Astrocyte (in vitro differentiated cells and primary cell): ENCODE measurements around the gene AIFM2. TPM values are rescaled to one million over a fixed set of nuclear protein-coding genes. Genes with fewer than 3 reads are reported as not detected.

Experiments
- DNase-seq: peaks from one replicate; pipeline ENCODE4 v3.0.0-alpha.2; 2010; ENCODE audit warnings: low read depth
- FAIRE-seq: peaks from 2 replicates; lab custom pipeline; 2011; peaks lifted over from hg19 to GRCh38; lab: Jason Lieb, UNC
- H2AFZ ChIP-seq: 2 replicates; pipeline ENCODE4 v1.6.0; 2012; ENCODE audit warnings: low read depth, low read length, inconsistent platforms
- H3K27ac ChIP-seq: 2 replicates; pipeline ENCODE4 v1.5.1; 2011; ENCODE audit warnings: low read depth, low read length, inconsistent platforms
- H3K27me3 ChIP-seq: 2 replicates; pipeline ENCODE4 v1.6.0; 2011; ENCODE audit warnings: low read length, inconsistent platforms; ENCODE audit not compliant: insufficient read depth
- H3K36me3 ChIP-seq: 2 replicates; pipeline ENCODE4 v1.5.1; 2011; ENCODE audit warnings: low read length, inconsistent platforms; ENCODE audit not compliant: insufficient read depth
- H3K4me1 ChIP-seq: 2 replicates; pipeline ENCODE4 v1.5.1; 2011; ENCODE audit warnings: low read length, inconsistent platforms; ENCODE audit not compliant: insufficient read depth
- H3K4me2 ChIP-seq: 2 replicates; pipeline ENCODE4 v1.6.0; 2012; ENCODE audit warnings: low read length, inconsistent platforms
- H3K4me3 ChIP-seq: 2 replicates; pipeline ENCODE4 v1.5.1; 2011; ENCODE audit warnings: low read depth, mild to moderate bottlenecking, low read length, inconsistent platforms; ENCODE audit not compliant: insufficient read depth
- H3K79me2 ChIP-seq: 2 replicates; pipeline ENCODE4 v1.6.0; 2012; ENCODE audit warnings: mild to moderate bottlenecking, low read length, inconsistent platforms; ENCODE audit not compliant: insufficient read depth
- H3K9ac ChIP-seq: 2 replicates; pipeline ENCODE4 v1.6.0; 2012; ENCODE audit warnings: mild to moderate bottlenecking, low read length, inconsistent platforms
- H3K9me3 ChIP-seq: 2 replicates; pipeline ENCODE4 v1.5.1; 2012; ENCODE audit warnings: low read depth, mild to moderate bottlenecking, low read length, inconsistent platforms; ENCODE audit not compliant: insufficient read depth
- H4K20me1 ChIP-seq: 2 replicates; pipeline ENCODE4 v1.6.0; 2012; ENCODE audit warnings: low read length, inconsistent platforms; ENCODE audit not compliant: insufficient read depth
- H3K27ac Mint-ChIP-seq: one replicate; pipeline ENCODE4 v1.8.0; 2021; ENCODE audit warnings: mild to moderate bottlenecking, mixed read lengths; ENCODE audit not compliant: unreplicated experiment
- H3K27me3 Mint-ChIP-seq: one replicate; pipeline ENCODE4 v1.8.0; 2021; ENCODE audit warnings: low read depth, mixed read lengths; ENCODE audit not compliant: unreplicated experiment
- H3K36me3 Mint-ChIP-seq: one replicate; pipeline ENCODE4 v1.8.0; 2021; ENCODE audit warnings: low read depth, mixed read lengths; ENCODE audit not compliant: unreplicated experiment
- H3K4me1 Mint-ChIP-seq: one replicate; pipeline ENCODE4 v1.8.0; 2021; ENCODE audit warnings: low read depth, mixed read lengths; ENCODE audit not compliant: unreplicated experiment
- H3K4me3 Mint-ChIP-seq: one replicate; pipeline ENCODE4 v1.8.0; 2021; ENCODE audit warnings: mild to moderate bottlenecking, moderate library complexity, mixed read lengths; ENCODE audit not compliant: unreplicated experiment
- H3K9me3 Mint-ChIP-seq: one replicate; pipeline ENCODE4 v1.8.0; 2021; ENCODE audit warnings: mild to moderate bottlenecking, mixed read lengths; ENCODE audit not compliant: unreplicated experiment
- EZH2 ChIP-seq: IDR thresholded peaks from 2 replicates; pipeline ENCODE4 v1.6.1; 2012; ENCODE audit warnings: mild to moderate bottlenecking, low read length, inconsistent platforms; ENCODE audit not compliant: insufficient read depth
- total RNA-seq: library from RNA; stranded (reverse); gene quantifications from 2 replicates; pipeline ENCODE4 v1.2.1, GENCODE V29; 2021
- TF ChIP-seq, protein P1 (sequence below): IDR thresholded peaks from 2 replicates; pipeline ENCODE4 v1.5.1; 2011; ENCODE audit warnings: low read depth, mild to moderate bottlenecking, inconsistent platforms, low read length, moderate library complexity; ENCODE audit not compliant: insufficient read depth

Gene AIFM2
- total RNA-seq, 1 donor from 2014 or later: 7.1 TPM

DNA sequence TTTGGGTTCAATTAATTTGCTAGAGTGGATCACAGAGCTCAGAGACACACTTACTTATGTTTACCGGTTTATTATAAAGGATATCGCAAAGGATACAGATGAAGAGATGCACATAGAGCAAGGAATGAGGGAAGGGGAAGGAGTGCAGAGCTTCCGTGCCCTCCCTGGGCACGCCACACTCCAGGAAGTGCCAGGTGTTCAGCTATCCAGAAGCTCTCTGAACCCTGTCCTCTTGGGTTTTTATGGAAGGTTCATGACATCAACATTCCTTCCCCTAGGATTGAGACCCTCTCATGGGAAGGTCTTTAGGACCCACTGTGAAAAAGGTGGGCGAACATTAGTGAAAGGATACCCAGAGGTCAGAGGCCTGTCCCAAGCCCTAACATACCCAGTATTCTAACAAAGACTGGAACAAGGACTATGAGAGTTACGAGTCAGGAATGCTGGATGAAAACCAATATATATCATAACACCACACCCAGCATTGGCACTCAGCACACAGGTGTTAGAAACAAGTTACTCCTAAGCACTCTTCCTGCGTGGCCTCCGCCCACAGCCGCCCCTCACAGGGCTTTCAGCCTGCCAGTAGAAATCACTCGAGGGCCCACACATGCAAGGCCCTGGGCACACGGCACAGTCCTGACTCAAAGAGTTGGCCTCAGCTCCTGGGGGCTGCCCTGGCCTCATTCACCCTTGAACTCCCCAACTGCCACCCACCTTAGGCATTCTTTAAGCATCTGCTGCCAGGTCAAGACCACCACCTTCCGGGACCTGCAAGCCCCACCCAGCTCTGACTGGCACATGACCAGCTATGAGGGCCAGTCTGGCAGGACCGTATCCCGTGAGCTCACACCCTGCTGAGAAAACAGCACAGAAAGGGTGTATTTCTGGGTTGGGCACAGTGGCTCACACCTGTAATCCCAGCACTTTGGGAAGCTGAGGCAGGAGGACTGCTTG lies 5.6 kb upstream of the AIFM2 start:
- peaks cover under 1% of the 10 kb centered on the region for H3K4me1 Mint-ChIP-seq
- H3K27ac ChIP-seq: no peak overlapping the region
- H3K36me3 Mint-ChIP-seq: peaks cover 14% of the 10 kb centered on the region
- TF ChIP-seq, protein P1, sequence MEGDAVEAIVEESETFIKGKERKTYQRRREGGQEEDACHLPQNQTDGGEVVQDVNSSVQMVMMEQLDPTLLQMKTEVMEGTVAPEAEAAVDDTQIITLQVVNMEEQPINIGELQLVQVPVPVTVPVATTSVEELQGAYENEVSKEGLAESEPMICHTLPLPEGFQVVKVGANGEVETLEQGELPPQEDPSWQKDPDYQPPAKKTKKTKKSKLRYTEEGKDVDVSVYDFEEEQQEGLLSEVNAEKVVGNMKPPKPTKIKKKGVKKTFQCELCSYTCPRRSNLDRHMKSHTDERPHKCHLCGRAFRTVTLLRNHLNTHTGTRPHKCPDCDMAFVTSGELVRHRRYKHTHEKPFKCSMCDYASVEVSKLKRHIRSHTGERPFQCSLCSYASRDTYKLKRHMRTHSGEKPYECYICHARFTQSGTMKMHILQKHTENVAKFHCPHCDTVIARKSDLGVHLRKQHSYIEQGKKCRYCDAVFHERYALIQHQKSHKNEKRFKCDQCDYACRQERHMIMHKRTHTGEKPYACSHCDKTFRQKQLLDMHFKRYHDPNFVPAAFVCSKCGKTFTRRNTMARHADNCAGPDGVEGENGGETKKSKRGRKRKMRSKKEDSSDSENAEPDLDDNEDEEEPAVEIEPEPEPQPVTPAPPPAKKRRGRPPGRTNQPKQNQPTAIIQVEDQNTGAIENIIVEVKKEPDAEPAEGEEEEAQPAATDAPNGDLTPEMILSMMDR: no peak
- no peak for TF ChIP-seq EZH2
- no peak overlapping the region for H3K4me2 ChIP-seq
- no peaks in the 10 kb centered on the region for H3K9me3 ChIP-seq
- no peaks in the 10 kb centered on the region for H3K4me1 ChIP-seq
- DNase-seq: no peak
- no peaks in the 10 kb centered on the region for H3K27me3 ChIP-seq
- H3K9me3 Mint-ChIP-seq: no peaks in the 10 kb centered on the region
- FAIRE-seq: no peak
- peaks cover 10% of the 10 kb centered on the region for H4K20me1 ChIP-seq
- H3K27ac Mint-ChIP-seq: no peak overlapping the region
- H3K36me3 ChIP-seq: peaks cover 3% of the 10 kb centered on the region
- no peak overlapping the region for H2AFZ ChIP-seq
- H3K27me3 Mint-ChIP-seq: no peaks in the 10 kb centered on the region
- peaks cover under 1% of the 10 kb centered on the region for H3K79me2 ChIP-seq
- H3K9ac ChIP-seq: no peak overlapping the region
- no peak overlapping the region for H3K4me3 ChIP-seq
- H3K4me3 Mint-ChIP-seq: no peak overlapping the region

DNA sequence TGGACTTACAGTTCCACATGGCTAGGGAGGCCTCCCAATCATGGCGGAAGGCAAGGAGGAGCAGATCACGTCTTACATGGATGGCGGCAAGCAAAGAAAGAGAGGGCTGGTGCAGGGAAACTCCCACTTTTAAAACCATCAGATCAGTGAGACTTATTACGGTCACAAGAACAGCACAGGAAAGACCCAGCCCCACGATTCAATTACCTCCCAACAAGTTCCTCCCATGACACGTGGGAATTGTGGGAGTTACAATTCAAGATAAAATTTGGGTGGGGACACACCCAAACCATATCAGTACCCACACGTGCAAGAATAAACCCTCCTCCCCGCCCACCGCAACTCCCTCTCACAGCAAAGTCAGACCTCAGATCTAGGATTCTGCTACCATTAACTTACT lies 4.5 kb upstream of the AIFM2 start:
- peaks cover 4% of the 10 kb centered on the region for H3K4me1 Mint-ChIP-seq
- no peaks in the 10 kb centered on the region for H3K79me2 ChIP-seq
- H3K27ac ChIP-seq: no peak overlapping the region
- no peak overlapping the region for H3K4me3 Mint-ChIP-seq
- TF ChIP-seq, protein P1: no peak
- no peak for TF ChIP-seq EZH2
- FAIRE-seq (no peak), DNase-seq (no peak)
- H3K36me3 ChIP-seq: peaks cover 3% of the 10 kb centered on the region
- peaks cover 8% of the 10 kb centered on the region for H3K4me1 ChIP-seq
- no peak overlapping the region for H2AFZ ChIP-seq
- no peaks in the 10 kb centered on the region for H3K27me3 ChIP-seq
- H3K9me3 Mint-ChIP-seq: no peaks in the 10 kb centered on the region
- H3K27ac Mint-ChIP-seq: no peak overlapping the region
- H3K4me3 ChIP-seq: no peak overlapping the region
- peaks cover 5% of the 10 kb centered on the region for H4K20me1 ChIP-seq
- no peaks in the 10 kb centered on the region for H3K9me3 ChIP-seq
- peaks cover 14% of the 10 kb centered on the region for H3K36me3 Mint-ChIP-seq
- H3K4me2 ChIP-seq: no peak overlapping the region
- no peaks in the 10 kb centered on the region for H3K27me3 Mint-ChIP-seq
- H3K9ac ChIP-seq: no peak overlapping the region

DNA sequence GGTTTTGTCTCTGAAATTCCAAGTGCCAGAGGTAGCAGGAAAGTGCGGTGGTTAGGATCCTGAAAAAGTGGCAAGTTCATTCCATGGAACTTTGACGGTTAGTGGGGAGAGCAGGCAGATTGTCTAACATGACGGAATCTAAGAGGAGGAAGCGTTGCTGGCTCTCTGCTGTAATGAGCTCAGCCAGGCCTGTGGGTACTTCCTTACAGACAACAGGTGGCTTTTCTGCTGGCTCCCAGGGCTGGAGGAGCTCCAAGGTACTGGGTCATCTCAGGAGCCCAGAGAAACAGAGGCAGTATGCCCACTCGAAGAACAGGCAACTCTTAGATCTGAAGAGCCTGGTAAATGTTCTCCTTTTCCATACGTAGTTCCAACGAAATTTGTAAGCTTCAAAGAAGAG lies 3.1 kb upstream of the AIFM2 start:
- no peak overlapping the region for H3K4me3 Mint-ChIP-seq
- Histone ChIP-seq H3K9me3 (no peaks in the 10 kb centered on the region), H2AFZ (no peak overlapping the region), H3K9ac (no peak overlapping the region), H3K27ac (no peak overlapping the region), H3K4me3 (no peak overlapping the region), H3K79me2 (no peaks in the 10 kb centered on the region), H3K36me3 (peaks cover 3% of the 10 kb centered on the region), H3K4me1 (peaks cover 12% of the 10 kb centered on the region), H3K4me2 (no peak overlapping the region), H4K20me1 (peaks cover 4% of the 10 kb centered on the region), H3K27me3 (no peaks in the 10 kb centered on the region)
- no peaks in the 10 kb centered on the region for H3K27me3 Mint-ChIP-seq
- peaks cover 11% of the 10 kb centered on the region for H3K36me3 Mint-ChIP-seq
- no peak for FAIRE-seq
- H3K9me3 Mint-ChIP-seq: no peaks in the 10 kb centered on the region
- TF ChIP-seq EZH2: no peak
- TF ChIP-seq, protein P1: no peak
- DNase-seq: no peak
- no peak overlapping the region for H3K27ac Mint-ChIP-seq
- H3K4me1 Mint-ChIP-seq: peaks cover 7% of the 10 kb centered on the region
